ENCODE results near the gene DNAH14. TPM values are rescaled to one million over a fixed set of nuclear protein-coding genes. Genes with fewer than 3 reads are reported as not detected.
A peak's percentile ranks its signal among the peaks of the same experiment; 100 is the strongest.
"Not testable (repeated sequence)": the region's sequence is repeated elsewhere in the genome, so short reads cannot be mapped to it uniquely, and the experiment has no call there.

DNAH14 gene
- total and polyA plus RNA-seq, 8 donors = 7.9 to 27.6 (median 17.5) TPM

DNA sequence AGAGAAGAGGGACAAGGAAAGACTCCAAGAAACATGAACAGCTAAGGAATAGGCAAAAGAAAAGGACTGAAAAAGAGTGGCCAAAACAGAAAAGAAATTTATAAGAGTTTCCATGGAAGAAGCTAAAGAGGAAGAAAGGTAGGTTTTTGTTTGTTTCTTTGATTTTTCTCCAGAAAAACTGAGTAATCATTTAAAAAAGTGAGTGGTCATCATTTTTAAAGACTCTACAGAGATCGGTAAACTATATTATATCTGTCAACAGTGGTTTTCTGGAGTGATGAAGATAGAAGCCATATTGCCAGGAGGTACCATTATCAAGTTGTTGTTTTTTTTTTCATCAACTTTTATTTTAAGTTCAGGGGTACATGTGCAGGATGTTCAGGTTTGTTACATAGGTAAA lies 202.4 kb downstream of the DNAH14 start:
- FAIRE-seq = no peak
- 97% methylated on average over 1 of the region's 1 CpG for WGBS, 2 donors
- intact Hi-C loops (cut with DNase I) = no loop called here
- no peak for DNase-seq
- no peaks in the 10 kb centered on the region for H3K9me3 ChIP-seq
- H3K4me3 ChIP-seq = no peak overlapping the region
- no peaks in the 10 kb centered on the region for H3K4me1 ChIP-seq
- H3K27ac ChIP-seq = no peak overlapping the region
- H3K27me3 ChIP-seq = no peaks in the 10 kb centered on the region
- no peaks in the 10 kb centered on the region for H3K36me3 ChIP-seq
- TF ChIP-seq, protein P1, sequence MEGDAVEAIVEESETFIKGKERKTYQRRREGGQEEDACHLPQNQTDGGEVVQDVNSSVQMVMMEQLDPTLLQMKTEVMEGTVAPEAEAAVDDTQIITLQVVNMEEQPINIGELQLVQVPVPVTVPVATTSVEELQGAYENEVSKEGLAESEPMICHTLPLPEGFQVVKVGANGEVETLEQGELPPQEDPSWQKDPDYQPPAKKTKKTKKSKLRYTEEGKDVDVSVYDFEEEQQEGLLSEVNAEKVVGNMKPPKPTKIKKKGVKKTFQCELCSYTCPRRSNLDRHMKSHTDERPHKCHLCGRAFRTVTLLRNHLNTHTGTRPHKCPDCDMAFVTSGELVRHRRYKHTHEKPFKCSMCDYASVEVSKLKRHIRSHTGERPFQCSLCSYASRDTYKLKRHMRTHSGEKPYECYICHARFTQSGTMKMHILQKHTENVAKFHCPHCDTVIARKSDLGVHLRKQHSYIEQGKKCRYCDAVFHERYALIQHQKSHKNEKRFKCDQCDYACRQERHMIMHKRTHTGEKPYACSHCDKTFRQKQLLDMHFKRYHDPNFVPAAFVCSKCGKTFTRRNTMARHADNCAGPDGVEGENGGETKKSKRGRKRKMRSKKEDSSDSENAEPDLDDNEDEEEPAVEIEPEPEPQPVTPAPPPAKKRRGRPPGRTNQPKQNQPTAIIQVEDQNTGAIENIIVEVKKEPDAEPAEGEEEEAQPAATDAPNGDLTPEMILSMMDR (IDR thresholded peaks at IDR 0.05) = no peak
- no peak for ATAC-seq

DNA sequence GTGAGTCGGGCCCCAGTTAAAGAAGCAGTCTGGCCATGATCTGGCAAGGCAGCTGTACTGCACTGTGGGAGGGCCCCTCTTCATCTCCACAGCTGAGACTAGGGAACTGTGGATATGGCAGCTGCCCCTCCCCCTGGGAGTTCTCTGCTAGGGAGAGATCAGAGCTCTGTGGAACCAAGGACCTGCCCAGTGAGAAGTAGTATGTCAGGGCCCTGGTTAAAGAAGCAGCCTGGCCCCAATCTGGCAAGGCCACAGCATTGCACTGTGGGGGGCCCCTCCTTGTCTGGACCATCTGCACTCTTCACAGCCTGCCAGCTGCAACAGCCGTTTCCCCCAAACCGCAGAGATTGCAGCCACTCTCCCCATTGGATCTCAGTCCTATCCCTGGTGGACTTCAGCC lies 208.5 kb downstream of the DNAH14 start:
- no peaks in the 10 kb centered on the region for H3K27me3 ChIP-seq
- DNase-seq (no peak), FAIRE-seq (no peak), ATAC-seq (no peak)
- TF ChIP-seq, protein P1 (IDR thresholded peaks at IDR 0.05) = no peak
- H3K36me3 ChIP-seq = no peaks in the 10 kb centered on the region
- peaks cover 0 to 7% (median 3%) of the 10 kb centered on the region in 3 donors for H3K4me1 ChIP-seq
- H3K4me3 ChIP-seq = no peak overlapping the region
- intact Hi-C loops (cut with DNase I) = no loop called here
- no peaks in the 10 kb centered on the region for H3K9me3 ChIP-seq
- no peak overlapping the region for H3K27ac ChIP-seq
- 81 to 88% methylated on average over 3 of the region's 3 CpGs for WGBS, 2 donors

DNA sequence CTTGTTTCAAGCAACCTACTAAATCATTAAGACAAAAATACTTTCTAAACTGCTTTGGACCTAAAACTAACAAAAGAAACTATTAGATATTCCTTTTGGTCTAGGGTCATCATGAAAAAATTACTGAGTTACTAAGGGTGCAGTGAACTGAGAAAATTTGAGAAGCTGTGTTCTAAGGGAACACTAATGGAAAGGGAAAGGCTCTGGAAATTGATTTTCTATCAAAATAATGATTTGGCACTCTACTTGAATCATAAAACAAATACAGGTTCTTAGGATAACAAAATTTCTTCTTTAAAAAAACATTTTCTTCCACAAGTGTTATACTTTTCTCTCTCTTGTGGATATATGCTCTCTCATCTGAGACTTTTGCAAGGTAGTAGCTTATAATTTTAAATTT lies 213.5 kb downstream of the DNAH14 start:
- intact Hi-C loops (cut with DNase I) = no loop called here

GRCh38 chr1:225146478-225146877 lies 217.0 kb downstream of the DNAH14 start:
- no peak overlapping the region for H3K27ac ChIP-seq
- no peaks in the 10 kb centered on the region for H3K27me3 ChIP-seq
- DNase-seq = no peak
- H3K9me3 ChIP-seq = no peaks in the 10 kb centered on the region
- WGBS, 2 donors = 84 to 95% methylated on average over 5 of the region's 5 CpGs
- TF ChIP-seq, protein P1 (IDR thresholded peaks at IDR 0.05) = no peak
- no peak for FAIRE-seq
- no peak for ATAC-seq
- H3K36me3 ChIP-seq = no peaks in the 10 kb centered on the region
- peaks cover 0 to 13% (median 7%) of the 10 kb centered on the region in 3 donors for H3K4me1 ChIP-seq
- intact Hi-C loops (cut with DNase I) = no loop called here
- no peak overlapping the region for H3K4me3 ChIP-seq

More for the DNA sequence above, 213.5 kb downstream of the DNAH14 start:
- TF ChIP-seq, protein P1 (IDR thresholded peaks at IDR 0.05) = no peak
- H3K27me3 ChIP-seq = no peaks in the 10 kb centered on the region
- peaks cover 0 to 13% (median 7%) of the 10 kb centered on the region in 3 donors for H3K4me1 ChIP-seq
- peak in 2 of 4 donors; percentile 53 to 62 for ATAC-seq
- H3K9me3 ChIP-seq = no peaks in the 10 kb centered on the region
- FAIRE-seq = no peak
- H3K27ac ChIP-seq = no peak overlapping the region
- no peak overlapping the region for H3K4me3 ChIP-seq
- no peaks in the 10 kb centered on the region for H3K36me3 ChIP-seq
- DNase-seq = no peak

GRCh38 chr1:225147791-225148190 lies 218.3 kb downstream of the DNAH14 start:
- H3K4me3 ChIP-seq; FAIRE-seq; intact Hi-C loops (cut with DNase I): not testable (repeated sequence)

GRCh38 chr1:225152061-225152460 lies 222.6 kb downstream of the DNAH14 start:
- intact Hi-C loops (cut with DNase I) = no loop called here

More at GRCh38 chr1:225147791-225148190, 218.3 kb downstream of the DNAH14 start:
- DNase-seq, H3K4me1 ChIP-seq, H3K9me3 ChIP-seq, H3K36me3 ChIP-seq, H3K27ac ChIP-seq, H3K27me3 ChIP-seq, ATAC-seq: not testable (repeated sequence)

More at GRCh38 chr1:225152061-225152460, 222.6 kb downstream of the DNAH14 start:
- ATAC-seq = no peak
- H3K4me3 ChIP-seq = no peak overlapping the region
- TF ChIP-seq, protein P1 (IDR thresholded peaks at IDR 0.05) = no peak
- H3K9me3 ChIP-seq = no peaks in the 10 kb centered on the region
- no peak for DNase-seq
- no peaks in the 10 kb centered on the region for H3K27me3 ChIP-seq
- H3K36me3 ChIP-seq = no peaks in the 10 kb centered on the region
- FAIRE-seq = no peak
- no peaks in the 10 kb centered on the region for H3K4me1 ChIP-seq
- H3K27ac ChIP-seq = no peak overlapping the region

Measured in pancreas (tissue), 10 donors.